HT1080 (cell line): ENCODE measurements around the gene GLI3. TPM values are rescaled to one million over a fixed set of nuclear protein-coding genes. Genes with fewer than 3 reads are reported as not detected.

Source experiments
- DNase-seq: peaks from one replicate; pipeline ENCODE4 v3.0.0-alpha.2; 2015; ENCODE audit warnings: low read depth
- total RNA-seq: library from RNA; depleted of rRNA; stranded (reverse); fragments of >200 nt; shearing (Covaris generic); gene quantifications from 2 replicates; pipeline ENCODE4 v1.2.3, GENCODE V29; 2014

GLI3 gene
- total RNA-seq, 1 experiment from 2014 or later: 5.9 TPM

DNA sequence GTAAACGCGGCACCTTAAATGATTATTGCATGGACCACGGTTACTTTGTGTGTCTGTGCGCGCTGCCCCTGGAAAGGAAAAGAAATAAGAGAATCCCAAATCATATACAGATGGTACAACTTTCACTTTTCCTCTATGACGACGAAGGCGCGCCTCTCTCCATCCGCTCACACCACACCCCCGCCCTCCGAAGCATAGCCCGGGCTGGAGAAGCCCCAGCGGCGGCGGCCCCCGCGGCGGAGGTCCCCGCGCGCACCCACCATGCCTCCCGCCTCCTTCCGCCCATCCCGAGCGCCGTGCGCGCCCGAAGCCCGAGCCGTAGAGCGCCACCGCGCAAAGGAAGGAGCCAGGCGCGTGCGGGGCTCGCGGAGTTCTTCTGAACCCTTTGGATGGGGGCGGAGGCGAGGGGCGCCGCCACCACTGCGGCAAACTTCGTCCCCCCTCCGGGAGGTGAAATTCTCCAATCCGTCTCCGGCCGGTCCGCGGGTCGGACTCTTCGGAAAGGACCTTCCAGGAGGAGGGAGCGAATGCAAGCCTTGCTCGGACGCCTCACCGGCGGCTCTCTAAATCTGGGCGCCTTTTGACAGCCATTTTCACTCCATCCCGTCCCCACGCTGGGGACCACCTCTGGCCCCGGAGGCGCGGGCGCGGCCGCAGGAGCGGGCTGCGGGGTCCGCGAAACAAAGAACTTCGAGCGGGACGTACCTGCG is 588 bp downstream of the GLI3 start:
- peak; percentile 69 for DNase-seq

DNA sequence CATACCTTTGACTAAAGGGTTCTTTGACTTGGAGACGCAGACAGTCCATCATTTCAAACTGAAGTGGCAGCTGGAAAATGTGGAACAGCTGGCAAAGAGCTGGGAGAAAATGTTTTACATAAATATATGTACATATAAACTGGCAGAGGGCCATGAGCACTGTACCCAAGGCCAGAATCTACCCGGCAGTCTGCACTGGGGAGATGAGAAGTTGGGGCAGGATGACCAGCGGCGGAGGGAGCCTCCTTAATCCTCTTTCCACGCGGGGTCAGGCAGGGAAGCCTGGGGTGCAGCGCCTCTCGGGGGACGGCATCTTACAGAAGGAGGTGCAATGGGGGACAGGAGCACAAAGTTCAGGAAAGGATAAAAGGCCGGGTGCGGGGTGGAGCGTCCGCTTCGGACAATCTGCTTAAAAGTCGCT is 1.3 kb downstream of the GLI3 start:
- DNase-seq: no peak

DNA sequence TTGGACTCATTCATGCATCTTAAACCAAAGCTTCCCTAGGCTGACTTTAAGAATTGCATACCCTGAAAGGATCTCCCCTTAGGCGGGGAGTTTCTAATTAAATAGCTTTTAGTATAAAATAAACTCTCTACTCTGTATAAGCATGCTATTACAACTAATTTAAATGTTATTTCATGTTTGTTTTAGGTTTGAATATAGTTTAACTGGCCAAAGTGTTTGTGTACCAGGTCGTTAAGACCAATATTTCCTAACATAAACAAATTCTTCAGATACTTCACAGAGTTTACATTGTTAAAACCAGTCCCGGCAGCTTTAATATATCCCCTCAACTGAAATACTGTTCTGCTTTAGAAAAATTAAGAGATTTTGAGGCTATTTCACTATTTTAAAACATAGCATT is 2.3 kb downstream of the GLI3 start:
- no peak for DNase-seq

DNA sequence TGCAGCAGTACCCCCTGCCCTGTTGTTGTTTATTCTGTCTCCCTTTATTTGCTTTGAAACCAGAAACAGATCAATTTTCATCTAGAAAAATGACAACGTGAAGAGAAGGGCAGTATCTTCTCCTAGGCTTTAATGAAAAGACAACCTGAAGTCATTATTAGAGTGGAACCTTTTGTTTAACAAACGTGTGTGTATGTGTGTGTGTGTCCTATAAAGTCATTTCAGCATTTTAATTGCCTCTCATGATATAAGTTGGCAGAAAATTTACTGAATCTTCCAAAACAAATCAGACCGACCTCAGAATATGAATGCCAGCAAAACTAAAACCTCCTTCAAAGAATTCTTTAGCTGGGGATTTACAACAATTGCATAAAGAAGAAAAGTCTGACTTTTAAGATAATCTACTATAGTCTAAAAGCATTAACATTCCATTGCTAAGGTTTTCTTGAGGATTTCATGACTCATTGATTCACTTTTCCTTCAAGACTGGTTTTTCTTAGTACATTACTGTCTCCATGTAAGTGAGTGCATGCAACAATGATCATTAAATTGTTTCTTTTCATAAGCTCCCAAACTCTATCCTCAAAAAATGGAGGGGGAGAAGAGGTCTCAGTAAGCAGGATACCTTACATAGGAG is 3.2 kb downstream of the GLI3 start:
- DNase-seq: peak; percentile 26

DNA sequence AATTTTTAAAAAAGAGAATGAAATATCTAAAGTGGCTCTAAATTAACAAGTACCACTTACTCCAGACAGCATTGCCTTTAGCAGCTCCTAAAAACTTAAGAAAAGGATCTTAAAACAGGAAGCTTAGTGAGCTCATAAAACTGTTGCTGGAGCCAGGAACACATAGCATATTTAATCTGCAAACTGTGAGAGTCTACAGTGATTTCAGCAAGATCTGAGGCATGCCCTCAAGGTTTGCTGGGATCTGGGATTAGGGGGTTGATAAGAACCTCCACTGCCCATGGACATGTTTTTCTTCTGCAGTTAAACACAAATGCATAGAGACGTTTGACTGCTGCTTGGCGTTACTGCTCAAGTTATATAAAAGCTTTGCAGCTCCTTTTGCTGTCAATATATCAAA is 3.8 kb downstream of the GLI3 start:
- DNase-seq: no peak

DNA sequence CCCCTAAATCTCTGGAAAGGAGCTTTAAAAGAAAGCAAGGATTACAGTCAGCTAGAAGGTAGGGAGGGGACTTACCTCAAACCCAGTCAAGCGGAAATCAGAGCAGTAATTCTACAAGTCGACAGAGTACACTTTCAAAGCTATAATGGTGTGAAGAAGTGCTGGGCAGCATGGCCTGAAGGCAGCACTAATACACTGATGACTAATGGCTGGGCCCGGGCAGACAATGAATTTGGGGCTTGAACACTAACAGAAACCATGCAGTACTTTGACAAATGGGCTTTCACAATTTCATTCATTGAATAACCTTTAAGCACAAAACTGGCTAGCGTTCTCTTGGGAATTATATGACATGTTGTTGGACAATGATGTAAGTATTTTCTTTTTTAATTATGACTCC is 4.7 kb downstream of the GLI3 start:
- peak; percentile 41 for DNase-seq

DNA sequence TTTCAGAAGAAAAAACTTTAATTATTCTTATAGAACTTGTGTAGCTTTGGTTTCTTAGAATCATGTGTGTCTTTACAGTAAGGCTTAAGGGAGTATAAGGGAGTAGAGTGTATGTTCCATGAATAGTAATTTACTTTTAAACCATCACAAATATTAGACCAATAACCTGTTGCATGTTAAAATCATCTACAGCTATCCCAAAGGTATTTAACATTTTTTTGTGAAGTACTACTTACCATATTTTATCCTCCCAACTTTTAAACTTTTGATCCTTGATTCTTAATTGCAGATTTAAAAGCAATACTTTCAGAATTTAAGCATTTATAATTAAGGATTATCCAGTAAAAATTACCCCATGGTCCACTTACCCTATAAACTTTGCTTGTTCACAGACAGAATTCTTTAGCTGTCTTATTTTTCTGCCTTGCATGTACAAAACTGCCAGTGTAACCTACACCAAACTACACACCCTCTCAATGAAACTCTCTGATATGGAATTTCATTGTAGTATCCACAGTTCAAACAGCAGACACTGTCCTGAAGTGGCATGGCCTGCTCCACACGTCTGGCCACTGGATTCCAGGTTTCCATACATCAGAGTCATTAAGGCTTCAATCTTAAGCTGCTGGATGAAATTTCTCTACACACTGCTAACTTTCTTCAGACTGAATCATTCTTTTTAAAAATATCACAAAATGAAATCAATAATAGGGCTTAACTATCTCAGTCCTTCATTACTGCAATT is 5.8 kb downstream of the GLI3 start:
- DNase-seq: no peak

DNA sequence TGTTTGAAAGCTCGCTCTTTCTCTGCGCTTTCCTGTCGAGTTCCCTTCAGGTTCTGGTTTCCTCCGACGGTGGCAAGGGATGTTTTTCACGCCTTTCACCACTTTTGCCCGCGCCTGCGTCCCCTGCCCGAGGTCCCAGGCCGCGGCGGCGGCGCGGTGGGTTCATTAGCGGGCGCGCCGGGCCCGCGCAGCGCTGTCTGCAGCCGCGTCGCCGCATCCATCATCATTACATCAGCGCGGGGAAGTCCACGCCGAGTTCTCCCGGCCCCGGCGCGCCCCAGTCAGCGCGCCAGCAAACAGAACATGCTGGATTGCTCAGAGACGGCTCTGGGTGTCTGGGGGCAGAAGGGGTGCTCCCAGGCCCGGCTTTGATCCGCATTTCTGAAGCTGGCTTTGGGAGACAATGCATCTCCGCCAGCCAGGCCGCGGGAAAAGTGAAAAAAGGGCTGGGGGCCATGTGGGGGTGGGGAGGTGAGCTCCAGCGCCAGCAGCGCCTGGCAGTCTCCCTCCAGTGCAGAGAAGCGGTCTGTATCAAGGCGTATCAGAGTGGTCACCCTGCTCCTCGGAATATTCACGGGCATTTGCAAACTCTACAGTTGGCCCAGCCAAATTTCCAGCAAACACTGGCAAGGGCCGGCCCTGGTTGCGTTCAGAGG is 8.9 kb downstream of the GLI3 start:
- no peak for DNase-seq

DNA sequence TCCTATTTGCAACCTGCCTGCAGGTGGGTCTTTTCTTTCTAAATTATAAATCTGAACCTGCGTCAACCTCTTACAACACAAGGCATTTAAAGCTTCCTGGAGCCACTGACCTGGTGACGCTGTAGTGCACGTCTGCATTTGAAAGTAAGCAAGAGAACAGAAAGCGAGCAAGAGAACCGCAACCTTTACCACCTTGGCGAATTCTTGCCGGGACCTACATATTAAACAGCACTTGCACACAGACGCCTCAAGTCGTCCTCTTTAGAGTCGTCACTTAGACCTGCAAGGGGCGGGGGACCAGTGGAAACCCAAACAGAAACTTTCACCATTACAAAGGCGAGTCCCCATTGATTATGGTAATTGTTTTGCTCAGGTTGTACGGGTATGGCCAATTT is 9.5 kb downstream of the GLI3 start:
- DNase-seq: no peak

DNA sequence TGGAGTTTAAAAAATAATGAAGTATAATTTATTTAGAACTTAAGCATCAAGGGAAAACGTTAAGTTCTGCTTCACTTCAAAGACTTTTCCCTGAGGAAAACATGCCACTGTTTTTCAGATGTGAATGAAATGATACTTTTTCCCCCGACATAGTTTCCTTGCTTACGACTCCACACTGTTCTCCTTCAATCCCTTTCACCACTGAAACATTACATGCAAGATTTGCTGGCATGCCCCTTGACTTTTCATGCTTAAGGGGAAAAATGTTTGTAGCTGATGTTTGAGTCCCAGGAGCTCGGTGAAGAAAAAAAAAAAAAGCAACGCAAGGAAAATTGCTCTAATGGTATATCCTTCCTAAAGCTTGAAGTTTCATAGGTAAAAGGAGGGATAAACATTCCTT is 10.0 kb downstream of the GLI3 start:
- no peak for DNase-seq

DNA sequence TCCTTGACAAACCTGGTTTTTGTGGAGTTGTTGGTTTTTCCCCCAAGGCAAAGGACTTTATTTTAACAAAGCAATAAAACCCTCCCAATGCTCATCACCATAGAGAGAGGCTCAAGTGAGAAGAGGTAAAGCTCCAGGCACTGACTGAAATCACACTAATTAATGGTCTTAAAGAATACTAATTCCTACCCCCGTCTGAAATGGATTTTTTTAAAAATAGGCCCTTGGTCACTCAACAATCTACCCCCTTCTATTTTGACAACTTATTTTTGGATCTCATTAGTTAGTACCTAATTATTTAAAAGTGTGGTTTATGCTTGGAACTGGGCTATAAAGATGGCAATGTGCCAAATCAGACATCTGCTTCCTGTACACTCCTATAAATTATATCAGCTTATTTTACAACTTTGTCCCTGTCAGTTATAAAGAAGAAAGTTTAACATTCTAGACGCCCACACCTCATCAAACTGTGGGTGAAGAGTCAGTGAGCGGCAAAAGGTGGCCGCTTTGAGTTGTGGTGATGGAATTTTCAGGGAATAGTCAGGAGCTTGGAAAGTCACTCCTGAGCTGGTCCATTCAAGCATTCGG is 10.6 kb downstream of the GLI3 start:
- DNase-seq: no peak

DNA sequence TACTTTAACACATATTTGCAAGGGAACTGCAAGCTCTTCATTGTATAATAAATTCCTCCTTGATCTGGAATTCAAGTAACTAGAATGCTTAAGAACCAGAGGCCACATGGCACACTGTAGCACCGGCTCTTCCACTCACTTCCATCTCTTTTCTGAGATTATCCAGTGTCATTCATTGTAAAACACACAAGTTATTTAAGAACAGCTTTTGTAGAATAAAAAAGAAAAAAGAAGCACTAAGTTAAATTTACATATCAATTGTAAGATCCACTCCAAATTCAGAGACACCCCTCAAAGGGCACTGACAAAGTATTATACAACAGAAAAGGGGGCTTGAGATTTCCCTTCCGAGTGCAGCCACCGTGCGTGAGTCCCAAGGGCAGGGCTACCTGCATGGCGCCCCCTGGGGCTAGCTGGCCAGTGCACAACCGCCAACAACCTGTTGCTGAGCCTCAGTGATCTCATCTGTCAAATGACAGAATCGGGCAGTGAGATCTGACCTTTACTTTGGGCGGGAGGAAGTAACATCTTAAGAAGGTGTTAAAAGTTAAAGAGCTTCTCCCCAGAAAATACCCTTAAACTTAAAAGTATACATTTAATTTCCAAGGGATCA is 12.5 kb downstream of the GLI3 start:
- no peak for DNase-seq

DNA sequence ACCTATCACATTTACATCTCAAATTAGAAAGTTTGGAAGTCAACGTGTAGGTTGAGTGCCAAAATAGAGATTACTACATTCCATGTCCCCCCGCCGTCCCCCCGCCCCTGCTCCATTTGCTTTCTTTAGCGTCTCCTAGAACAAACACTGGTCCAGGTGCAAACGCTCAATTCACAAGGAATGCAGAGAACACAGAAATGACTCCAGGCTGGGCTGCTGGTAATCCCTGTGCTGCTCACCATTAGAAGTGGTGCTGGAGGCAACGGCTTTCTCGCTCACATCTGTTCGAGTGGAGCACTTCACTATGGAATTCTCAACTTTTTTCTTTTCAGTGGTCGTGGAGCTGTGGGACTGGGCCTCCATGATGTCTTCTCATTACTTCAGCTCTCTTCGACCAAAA is 14.1 kb downstream of the GLI3 start:
- DNase-seq: no peak

DNA sequence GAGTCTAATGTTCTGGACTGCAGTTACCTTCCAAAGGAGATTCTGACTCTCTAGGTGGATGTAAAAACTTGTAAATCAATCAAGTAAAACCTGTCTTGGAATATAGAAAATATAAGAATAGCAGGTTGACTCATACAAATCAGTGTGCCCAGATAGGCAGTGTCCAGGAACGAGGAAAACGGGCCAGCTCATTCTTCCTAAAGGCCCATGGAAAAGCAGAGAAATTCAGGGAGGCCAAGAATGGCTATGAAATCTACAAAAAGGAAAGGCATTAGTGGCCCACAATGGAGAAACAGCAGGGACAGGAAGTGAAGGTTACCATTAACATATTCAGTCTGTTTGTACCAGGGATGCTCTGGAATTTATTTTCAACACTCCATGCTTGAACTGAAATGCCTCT is 14.9 kb downstream of the GLI3 start:
- DNase-seq: no peak

DNA sequence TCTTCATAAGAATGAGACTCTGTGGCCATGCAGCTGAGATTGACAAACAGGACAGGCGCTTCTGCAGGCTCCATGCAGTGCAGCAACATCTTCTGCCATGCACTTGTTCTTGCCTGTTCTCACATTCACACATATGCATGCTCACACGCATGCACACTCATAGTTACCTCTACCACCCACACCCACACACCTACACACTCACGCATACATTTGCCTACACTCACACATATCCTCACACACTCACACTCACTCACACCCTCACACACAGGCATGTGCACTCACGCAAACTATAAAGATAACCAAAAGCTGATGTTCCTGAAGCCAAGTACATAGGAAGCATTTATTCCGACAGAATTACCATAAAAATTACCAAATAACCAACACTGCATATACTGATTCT is 15.7 kb downstream of the GLI3 start:
- DNase-seq: no peak

DNA sequence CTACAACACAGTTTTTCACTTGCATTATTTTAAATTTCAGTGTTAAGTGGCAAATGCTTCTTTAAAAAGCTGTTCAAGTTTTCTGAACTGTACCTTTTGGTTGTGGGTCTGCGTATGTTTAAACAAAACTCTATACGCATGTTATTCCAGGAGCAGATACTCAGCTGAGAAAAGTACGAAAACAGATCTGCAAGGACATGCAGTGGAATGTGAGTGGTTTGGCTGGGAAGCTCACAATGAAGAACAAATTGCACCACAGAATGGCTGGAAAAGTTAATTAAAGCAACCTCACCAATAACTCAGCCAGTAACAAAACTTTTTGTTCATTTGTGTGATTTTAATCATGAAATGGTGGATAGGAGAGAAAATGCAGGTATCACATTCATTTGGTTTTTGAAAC is 17.6 kb downstream of the GLI3 start:
- no peak for DNase-seq

DNA sequence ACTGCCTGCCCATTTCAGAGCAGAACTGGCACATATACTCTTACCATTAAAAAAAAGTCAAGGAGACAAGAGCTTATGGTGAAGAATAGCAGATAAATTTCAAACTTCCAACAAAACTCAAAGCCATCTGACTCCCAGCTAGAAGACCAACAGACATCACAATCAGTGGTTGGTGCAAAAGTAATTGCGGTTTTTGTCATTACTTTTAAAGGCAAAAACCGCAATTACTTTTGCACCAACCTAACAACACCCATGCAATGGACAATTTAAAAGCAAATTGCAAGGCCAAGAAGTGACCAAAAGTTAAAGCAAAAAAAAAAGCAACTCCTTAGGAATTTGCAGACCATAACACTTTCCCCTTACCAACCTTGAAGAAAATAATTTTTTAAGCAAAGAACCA is 18.8 kb downstream of the GLI3 start:
- no peak for DNase-seq

DNA sequence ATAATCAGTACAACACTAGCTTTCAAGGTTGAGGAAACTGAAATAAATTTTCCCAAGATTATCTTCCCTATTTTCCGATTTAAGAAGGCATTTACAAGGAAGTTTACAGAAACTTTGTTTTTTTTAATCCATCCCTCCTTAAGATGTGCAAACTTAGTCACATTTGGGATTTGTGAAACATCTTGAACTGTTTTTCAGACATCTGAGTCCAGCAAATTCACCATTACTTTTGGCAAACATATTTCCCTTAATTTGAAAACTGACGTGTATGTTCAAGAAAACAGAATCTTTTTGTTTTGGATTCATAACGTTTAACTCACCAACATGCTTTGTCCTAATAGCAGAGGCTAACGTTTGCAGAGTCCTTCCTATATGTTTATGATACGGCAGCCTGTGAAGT is 19.5 kb downstream of the GLI3 start:
- DNase-seq: no peak

DNA sequence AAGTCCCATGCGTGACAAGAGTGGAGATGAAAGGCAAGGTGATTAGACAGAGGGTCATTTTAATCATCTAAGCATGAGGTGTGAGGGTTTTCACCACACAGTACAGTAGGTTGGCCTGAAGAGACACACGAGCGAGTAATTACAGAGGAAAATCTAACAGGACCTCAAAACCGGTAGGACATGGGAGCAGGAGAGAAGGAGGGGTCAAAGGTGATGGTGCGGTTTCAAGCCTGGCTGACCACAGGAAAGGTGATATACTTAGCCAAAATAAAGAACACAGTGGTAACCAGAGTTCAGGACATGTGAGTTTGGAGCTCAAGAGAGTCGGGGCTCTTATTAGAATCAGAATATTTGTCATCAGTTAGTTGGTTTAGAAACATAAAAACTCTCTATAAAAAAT is 20.0 kb downstream of the GLI3 start:
- peak; percentile 18 for DNase-seq

DNA sequence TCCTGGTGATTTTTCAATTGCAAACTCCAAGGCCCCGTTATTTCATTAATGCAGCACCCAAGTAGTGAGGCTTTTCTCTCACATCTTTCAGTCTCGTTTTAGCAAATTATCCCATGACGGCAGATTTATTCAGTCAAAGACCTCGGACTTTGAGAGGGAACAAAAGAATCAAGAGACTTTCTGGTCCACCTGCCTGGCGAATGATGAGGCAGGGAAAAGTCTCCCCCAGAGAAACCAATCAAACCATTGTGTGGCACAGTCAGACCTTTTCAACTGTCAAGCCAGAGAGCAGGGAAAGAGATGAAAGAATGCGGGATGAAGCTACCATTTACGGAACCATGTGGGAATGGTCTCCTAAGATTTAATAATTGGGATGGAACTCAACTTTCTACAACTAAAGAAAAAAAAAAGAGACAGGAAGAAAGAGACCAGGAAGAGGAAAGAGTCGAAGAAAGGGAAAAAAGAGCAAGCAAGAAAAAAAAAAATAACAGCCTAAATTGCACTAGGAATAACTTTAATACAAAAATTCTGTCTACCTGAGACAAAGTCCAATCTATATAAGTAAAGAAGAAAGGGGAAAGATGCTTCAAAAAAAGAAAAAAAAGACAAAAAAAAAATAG is 22.8 kb downstream of the GLI3 start:
- DNase-seq: no peak

DNA sequence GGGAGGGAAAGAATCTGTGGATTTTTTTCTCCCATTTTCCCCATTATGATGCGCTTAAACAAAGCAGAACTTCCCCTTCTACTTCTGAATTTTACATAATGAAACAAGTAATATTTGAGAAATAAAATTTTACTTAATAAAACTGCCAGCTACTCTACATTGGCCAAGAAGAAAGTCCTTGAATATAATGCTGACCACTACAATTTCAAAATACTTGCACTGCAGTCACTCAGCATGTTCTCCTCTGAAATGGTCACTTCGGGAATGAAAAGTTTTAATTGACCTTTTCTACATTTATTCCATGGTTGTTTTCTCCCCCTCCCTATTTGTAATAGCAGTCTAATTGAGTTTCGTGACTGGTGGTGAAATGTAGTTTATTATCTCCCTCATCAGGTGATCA is 23.9 kb downstream of the GLI3 start:
- DNase-seq: no peak
